ENCODE data around the gene NIF3L1. TPM values are rescaled to one million over a fixed set of nuclear protein-coding genes. Genes with fewer than 3 reads are reported as not detected.
A peak's percentile ranks its signal among the peaks of the same experiment; 100 is the strongest.

The NIF3L1 gene
- 10 to 100 TPM; 12.1 to 25.9 (median 17.2) TPM for polyA plus RNA-seq

DNA sequence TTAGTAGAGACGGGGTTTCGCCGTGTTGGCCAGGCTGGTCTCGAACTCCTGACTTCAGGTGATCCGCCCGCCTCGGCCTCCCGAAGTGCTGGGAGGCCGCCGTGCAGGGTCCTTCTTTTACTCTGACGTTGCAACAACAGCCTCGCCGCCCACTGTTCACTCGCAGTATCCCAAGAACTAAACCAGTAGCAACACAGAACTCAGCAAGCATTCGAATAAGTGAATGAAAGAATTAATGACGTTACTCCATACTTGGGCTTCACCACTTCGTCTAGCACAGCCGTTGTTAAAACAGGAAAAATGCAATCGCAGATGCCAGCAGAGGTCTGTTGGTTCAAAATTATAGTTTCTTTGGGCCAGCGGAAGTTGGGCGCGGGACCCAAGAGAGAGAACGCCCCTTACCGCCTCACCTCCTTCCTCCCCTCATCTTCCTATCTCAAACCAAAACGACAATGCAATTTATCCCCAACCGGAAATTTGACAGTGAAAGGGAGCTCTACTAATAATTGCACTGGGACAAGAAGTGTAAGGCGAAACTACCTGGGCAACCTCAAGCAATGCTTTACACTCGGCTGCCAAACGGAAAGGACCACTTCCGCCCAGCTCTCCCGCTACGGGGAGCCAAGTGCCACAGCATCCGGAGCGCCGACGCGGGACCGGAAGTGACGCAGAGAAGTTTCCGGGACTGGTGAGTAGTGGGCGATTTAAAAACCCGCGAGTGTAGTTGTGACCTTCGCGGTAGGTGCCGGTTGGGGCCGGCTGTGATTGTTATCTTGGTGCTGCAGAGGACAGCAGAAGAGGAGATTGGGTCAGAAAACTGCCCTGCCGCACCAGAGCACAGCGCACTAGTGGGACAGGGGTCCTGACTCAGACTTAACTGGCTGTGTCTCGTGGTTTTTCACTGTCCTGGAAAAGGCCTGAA is at the start of gene NIF3L1, which contains the start of gene PPIL3:
Gene NIF3L1 (plus strand): TSS at position 668 of the 922 bp plus-strand sequence. CDS start 2,573 bp downstream, outside the sequence.
Gene PPIL3 (minus strand): TSS at position 374 of the 922 bp plus-strand sequence. CDS start 1,462 bp downstream, outside the sequence.
- H3K27ac ChIP-seq (ENCODE audit: low read depth, low read length) = peak within 1 kb of the TSS; percentile 93
- WGBS, 3 donors = 0% methylated on average over 50 of the region's 50 CpGs

DNA sequence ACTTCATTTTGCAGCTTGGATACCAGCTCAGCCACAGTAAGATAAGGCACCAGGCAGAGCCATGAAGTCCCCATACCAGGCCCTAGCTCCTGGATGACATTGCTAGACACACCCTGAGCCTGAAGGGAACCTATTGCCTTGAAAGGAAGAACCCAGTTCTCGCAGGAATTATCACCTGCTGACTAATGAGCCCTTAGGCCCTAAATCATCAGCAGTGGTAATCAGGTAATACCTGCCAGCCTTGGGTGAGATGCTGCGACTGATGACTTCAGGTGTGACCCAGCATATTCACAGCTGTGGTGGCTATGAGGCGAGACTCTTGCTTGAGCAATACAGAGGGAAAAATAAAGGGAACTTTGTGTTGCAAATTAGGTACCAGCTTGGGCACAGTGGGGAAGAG is 49.7 kb upstream of the NIF3L1 start:
- WGBS, 3 donors = 79 to 92% (median 89%) methylated on average over 3 of the region's 3 CpGs
- H3K27ac ChIP-seq (ENCODE audit: low read depth, low read length) = no peak overlapping the region

- H3K27ac ChIP-seq (ENCODE audit: low read depth, low read length) = no peak overlapping the region
- 88 to 93% (median 93%) methylated on average over 24 of the region's 24 CpGs for WGBS, 3 donors
These were observed 44.9 kb upstream of the NIF3L1 start for GRCh38 chr2:200843993-200844948.

DNA sequence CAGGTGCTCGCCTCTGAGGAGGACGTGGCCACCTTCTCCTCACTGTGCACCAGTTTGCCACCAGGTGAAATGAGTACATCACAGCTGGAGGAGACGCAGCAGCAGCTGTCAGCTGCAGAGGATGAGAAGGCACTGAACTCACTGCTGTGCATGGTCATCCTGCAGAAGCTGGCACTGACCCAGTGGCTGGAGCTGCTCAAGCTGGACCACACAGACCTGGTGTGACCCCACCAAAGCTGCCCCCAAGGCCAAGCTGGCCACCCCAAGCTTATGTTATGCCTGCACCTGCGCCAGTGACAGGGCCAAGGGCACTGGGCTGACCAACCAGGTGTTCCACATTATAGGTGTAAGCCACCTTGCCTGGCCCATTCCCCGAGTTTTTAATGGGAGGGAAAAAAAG is 44.0 kb upstream of the NIF3L1 start:
- WGBS, 3 donors = 85 to 94% (median 93%) methylated on average over 5 of the region's 5 CpGs

GRCh38 chr2:200845669-200846325 is 43.4 kb upstream of the NIF3L1 start:
- WGBS, 3 donors = 87 to 93% (median 88%) methylated on average over 10 of the region's 10 CpGs
- H3K27ac ChIP-seq (ENCODE audit: low read depth, low read length) = no peak overlapping the region

More for the DNA sequence above, 44.0 kb upstream of the NIF3L1 start:
- H3K27ac ChIP-seq (ENCODE audit: low read depth, low read length) = no peak overlapping the region

GRCh38 chr2:200847269-200847668 is 41.9 kb upstream of the NIF3L1 start:
- no peak overlapping the region for H3K27ac ChIP-seq (ENCODE audit: low read depth, low read length)

GRCh38 chr2:200847939-200848338 is 41.2 kb upstream of the NIF3L1 start:
- H3K27ac ChIP-seq (ENCODE audit: low read depth, low read length) = no peak overlapping the region
- WGBS, 3 donors = 71 to 86% (median 80%) methylated on average over 4 of the region's 4 CpGs

DNA sequence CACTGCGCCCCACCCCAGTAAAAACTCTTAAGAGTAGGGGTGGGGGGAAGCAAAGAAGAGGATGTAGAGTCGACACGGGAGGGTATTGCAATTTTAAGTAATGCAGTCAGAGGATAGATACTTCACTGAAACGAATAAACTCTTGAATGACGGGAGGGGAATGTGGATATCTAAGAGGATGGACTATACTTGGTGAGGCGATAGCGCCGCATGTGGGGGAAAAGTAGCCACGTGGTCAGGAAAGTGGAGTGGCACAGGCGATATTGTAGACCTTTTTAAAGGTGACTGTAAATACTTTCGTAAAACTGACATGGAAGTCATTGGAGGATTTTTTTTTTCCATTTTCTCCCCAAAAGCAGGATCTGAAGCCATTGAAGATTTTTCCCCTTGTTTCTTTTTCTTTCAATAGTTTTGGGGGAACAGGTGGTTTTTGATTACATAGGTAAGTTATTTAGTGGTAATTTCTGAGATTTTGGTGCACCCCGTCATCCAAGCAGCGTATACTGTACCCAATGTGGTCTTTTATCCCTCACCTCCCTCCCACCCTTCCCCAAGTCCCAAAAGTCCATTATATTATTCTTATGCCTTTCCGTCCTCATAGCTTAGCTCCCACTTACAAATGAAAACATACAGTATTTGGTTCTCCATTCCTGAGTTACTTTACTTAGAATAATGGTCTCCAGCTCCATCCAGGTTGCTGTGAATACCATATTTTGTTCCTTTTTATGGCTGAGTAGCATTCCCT is 38.5 kb upstream of the NIF3L1 start:
- 87 to 91% (median 89%) methylated on average over 14 of the region's 14 CpGs for WGBS, 3 donors
- no peak overlapping the region for H3K27ac ChIP-seq (ENCODE audit: low read depth, low read length)

GRCh38 chr2:200851398-200852248 is 37.5 kb upstream of the NIF3L1 start:
- H3K27ac ChIP-seq (ENCODE audit: low read depth, low read length) = no peak overlapping the region
- 95 to 98% (median 98%) methylated on average over 6 of the region's 6 CpGs for WGBS, 3 donors

DNA sequence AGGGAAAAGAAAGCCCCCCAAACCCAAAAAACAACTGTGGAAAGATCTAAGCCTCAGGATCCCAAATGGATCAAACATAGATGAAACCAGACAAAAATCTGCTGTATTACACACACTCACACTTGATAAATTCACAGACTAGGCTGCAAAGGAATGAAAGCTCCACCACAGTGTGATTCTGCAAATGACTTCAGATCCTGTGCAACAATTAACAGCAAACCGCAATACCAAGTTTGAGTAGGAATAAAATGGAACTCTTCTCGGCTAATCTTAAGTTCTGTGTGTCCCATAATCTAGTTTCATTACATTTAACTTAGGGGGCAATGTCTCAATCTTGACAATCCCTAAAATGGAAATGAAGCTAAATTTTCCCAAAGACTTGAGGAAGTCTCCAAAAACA is 36.6 kb upstream of the NIF3L1 start:
- H3K27ac ChIP-seq (ENCODE audit: low read depth, low read length) = no peak overlapping the region
- WGBS, 3 donors = 93 to 99% (median 95%) methylated on average over 2 of the region's 2 CpGs

- no peak overlapping the region for H3K27ac ChIP-seq (ENCODE audit: low read depth, low read length)
- 85 to 88% (median 85%) methylated on average over 8 of the region's 8 CpGs for WGBS, 3 donors
These were observed 32.4 kb upstream of the NIF3L1 start for GRCh38 chr2:200856806-200857205.

DNA sequence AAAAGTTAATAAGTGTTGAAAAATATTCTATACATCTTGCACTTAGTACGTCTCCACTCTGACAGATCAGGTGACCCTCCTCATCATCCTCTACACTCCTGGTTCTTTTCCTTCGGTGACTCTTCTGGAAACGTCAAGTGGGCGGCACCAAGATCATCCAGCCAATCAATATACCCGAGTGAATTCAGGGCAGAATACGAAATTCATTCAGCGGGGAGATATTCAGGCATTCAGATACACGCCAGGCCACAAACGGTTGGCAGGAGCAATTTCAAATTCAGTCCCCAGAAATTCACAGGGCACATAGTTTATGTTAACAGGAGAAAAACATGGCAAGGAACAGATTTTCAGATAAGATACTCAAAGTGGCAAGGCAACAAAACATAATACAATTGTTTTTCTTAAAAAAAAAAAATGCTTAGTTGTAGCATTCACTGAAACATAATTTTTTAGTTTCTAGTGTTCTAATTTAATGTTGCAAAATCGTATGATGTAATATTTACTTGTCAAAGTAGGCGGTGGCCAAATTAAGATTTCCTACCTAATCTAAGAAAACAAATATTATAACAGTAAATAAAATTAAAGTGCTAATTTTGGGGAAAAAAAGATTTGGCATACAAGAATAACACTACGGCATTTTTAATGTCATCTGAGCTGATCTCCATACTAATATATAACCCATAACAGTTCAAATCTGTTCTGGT is 28.9 kb upstream of the NIF3L1 start:
- 10 to 29% (median 29%) methylated on average over 12 of the region's 12 CpGs for WGBS, 3 donors

GRCh38 chr2:200861617-200862155 is 27.5 kb upstream of the NIF3L1 start:
- WGBS, 3 donors = 3 to 7% (median 5%) methylated on average over 4 of the region's 4 CpGs
- no peak overlapping the region for H3K27ac ChIP-seq (ENCODE audit: low read depth, low read length)

More for the DNA sequence above, 28.9 kb upstream of the NIF3L1 start:
- H3K27ac ChIP-seq (ENCODE audit: low read depth, low read length) = no peak overlapping the region

DNA sequence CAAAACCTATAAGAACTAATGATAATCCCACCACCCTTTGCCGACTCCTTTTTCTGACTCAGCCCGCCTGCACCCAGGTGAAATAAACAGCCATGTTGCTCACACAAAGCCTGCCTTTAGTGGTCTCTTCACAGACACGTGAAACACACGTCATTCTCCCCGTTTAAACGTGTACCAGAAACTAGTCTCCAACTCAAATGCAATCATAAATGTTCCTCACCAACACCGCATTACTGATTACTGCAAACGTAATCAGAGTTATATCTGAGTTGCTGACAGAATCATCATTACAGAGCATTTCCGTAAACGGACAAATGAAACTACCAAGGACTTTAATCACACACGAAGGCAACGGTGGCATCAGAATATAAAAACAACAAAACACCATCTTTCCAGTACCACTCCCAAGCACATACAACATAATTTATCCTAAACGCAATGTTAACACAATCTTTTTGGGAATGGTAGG is 26.6 kb upstream of the NIF3L1 start:
- 0% methylated on average over 13 of the region's 13 CpGs for WGBS, 3 donors
- no peak overlapping the region for H3K27ac ChIP-seq (ENCODE audit: low read depth, low read length)

DNA sequence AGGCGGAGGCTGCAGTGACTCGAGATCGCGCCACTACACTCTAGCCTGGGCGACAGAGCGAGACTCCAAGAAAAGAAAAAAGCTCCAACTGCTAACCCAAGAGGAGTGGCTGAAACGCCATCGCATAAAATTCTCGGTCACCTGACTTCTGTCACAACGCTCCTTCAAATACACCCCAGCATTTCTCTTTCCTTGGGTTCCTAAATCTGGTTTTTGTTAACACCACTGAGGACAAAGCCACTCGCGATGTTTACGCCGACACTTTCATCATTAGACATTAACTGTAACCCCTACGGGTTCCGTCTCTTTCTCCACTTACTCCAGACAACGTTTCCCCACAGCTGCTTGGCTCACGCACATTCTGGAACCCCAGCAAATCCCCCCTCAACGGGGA is 25.4 kb upstream of the NIF3L1 start:
- 0 to 1% (median 1%) methylated on average over 19 of the region's 19 CpGs for WGBS, 3 donors
- peak overlapping the region; percentile 99 for H3K27ac ChIP-seq (ENCODE audit: low read depth, low read length)

All from adipose tissue (tissue), 3 donors.